Liver (tissue), 3 donors: ENCODE results near the gene THBS3.

Experiments used
- ATF3 ChIP-seq: IDR thresholded peaks from 2 replicates; pipeline ENCODE4 v1.6.1; 2016; ENCODE audit warnings: antibody characterized with exemption
- CTCF ChIP-seq: fragments of 150-350 bp; IDR thresholded peaks from 2 replicates; pipeline ENCODE4 v1.5.1; 2017; ENCODE audit warnings: improper control_type of control experiment, low read depth, low read length; ENCODE audit not compliant: missing input control
- HNF4A ChIP-seq, 2 donors: conservative IDR thresholded peaks; 2 replicates each; pipeline ENCODE4 v1.6.1; 2016; ENCODE audit warnings: antibody characterized with exemption in 2 of 2, mild to moderate bottlenecking in 2 of 2
- JUND ChIP-seq, 2 donors: IDR thresholded peaks; 2 replicates each; pipeline ENCODE4 v1.6.1; 2016; ENCODE audit warnings: antibody characterized with exemption in 2 of 2
- MAX ChIP-seq: IDR thresholded peaks from 2 replicates; pipeline ENCODE4 v1.6.1; 2016; ENCODE audit warnings: antibody characterized with exemption
- RAD21 ChIP-seq, 2 donors: IDR thresholded peaks; 2 replicates each; pipeline ENCODE4 v1.6.1; 2016; ENCODE audit warnings: antibody characterized with exemption in 2 of 2, mild to moderate bottlenecking in 2 of 2
- REST ChIP-seq: IDR thresholded peaks from 2 replicates; pipeline ENCODE4 v1.6.1; 2016; ENCODE audit warnings: antibody characterized with exemption, mild to moderate bottlenecking
- RXRA ChIP-seq, 2 donors: IDR thresholded peaks; 2 replicates each; pipeline ENCODE4 v1.6.1; 2017 to 2018; ENCODE audit warnings: antibody characterized with exemption in 2 of 2, mild to moderate bottlenecking in 1 of 2
- TAF1 ChIP-seq: conservative IDR thresholded peaks from 2 replicates; pipeline ENCODE4 v1.6.1; 2016; ENCODE audit warnings: antibody characterized with exemption, mild to moderate bottlenecking
- YY1 ChIP-seq: IDR thresholded peaks from 2 replicates; pipeline ENCODE4 v1.6.1; 2016; ENCODE audit warnings: antibody characterized with exemption, mild to moderate bottlenecking
- ZBTB33 ChIP-seq: IDR thresholded peaks from 2 replicates; pipeline ENCODE4 v1.6.1; 2016; ENCODE audit warnings: antibody characterized with exemption
- donor health status: healthy.
- donor health status: healthy.

GRCh38 chr1:155158991-155159390 lies 48.7 kb downstream of the THBS3 start:
- no peak for TF ChIP-seq CTCF
- TF ChIP-seq YY1, result no peak
- TF ChIP-seq MAX, result no peak
- TF ChIP-seq REST, result no peak
- no peak for TF ChIP-seq RAD21 (IDR thresholded peaks at IDR 0.05)
- no peak for TF ChIP-seq JUND (IDR thresholded peaks at IDR 0.05)
- TF ChIP-seq TAF1, result no peak
- TF ChIP-seq HNF4A (conservative IDR thresholded peaks at IDR 0.05), result no peak
- no peak for TF ChIP-seq RXRA (IDR thresholded peaks at IDR 0.05)
- TF ChIP-seq ZBTB33, result no peak
- TF ChIP-seq ATF3, result no peak
